ENCODE data around the gene ZNF281.

- TF ChIP-seq EZH2 (IDR thresholded peaks at IDR 0.05): no peak
- TF ChIP-seq CEBPB (IDR thresholded peaks at IDR 0.05; ENCODE audit: low read depth): no peak
- TF ChIP-seq SP1 (IDR thresholded peaks at IDR 0.05; ENCODE audit: low read depth): no peak
- TF ChIP-seq, protein P1, sequence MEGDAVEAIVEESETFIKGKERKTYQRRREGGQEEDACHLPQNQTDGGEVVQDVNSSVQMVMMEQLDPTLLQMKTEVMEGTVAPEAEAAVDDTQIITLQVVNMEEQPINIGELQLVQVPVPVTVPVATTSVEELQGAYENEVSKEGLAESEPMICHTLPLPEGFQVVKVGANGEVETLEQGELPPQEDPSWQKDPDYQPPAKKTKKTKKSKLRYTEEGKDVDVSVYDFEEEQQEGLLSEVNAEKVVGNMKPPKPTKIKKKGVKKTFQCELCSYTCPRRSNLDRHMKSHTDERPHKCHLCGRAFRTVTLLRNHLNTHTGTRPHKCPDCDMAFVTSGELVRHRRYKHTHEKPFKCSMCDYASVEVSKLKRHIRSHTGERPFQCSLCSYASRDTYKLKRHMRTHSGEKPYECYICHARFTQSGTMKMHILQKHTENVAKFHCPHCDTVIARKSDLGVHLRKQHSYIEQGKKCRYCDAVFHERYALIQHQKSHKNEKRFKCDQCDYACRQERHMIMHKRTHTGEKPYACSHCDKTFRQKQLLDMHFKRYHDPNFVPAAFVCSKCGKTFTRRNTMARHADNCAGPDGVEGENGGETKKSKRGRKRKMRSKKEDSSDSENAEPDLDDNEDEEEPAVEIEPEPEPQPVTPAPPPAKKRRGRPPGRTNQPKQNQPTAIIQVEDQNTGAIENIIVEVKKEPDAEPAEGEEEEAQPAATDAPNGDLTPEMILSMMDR (IDR thresholded peaks at IDR 0.05 in 2 of 3, conservative IDR thresholded peaks at IDR 0.05 in 1 of 3; ENCODE audit: borderline replicate concordance in 1 of 3, insufficient read depth in 1 of 3, low read depth in 2 of 3, low read length in 2 of 3): no peak
- no peak for TF ChIP-seq EZH2phosphoT487 (IDR thresholded peaks at IDR 0.05; ENCODE audit: borderline replicate concordance)
- TF ChIP-seq POLR2AphosphoS5 (IDR thresholded peaks at IDR 0.05; ENCODE audit: low read depth, low read length): no peak
- TF ChIP-seq, protein P2, sequence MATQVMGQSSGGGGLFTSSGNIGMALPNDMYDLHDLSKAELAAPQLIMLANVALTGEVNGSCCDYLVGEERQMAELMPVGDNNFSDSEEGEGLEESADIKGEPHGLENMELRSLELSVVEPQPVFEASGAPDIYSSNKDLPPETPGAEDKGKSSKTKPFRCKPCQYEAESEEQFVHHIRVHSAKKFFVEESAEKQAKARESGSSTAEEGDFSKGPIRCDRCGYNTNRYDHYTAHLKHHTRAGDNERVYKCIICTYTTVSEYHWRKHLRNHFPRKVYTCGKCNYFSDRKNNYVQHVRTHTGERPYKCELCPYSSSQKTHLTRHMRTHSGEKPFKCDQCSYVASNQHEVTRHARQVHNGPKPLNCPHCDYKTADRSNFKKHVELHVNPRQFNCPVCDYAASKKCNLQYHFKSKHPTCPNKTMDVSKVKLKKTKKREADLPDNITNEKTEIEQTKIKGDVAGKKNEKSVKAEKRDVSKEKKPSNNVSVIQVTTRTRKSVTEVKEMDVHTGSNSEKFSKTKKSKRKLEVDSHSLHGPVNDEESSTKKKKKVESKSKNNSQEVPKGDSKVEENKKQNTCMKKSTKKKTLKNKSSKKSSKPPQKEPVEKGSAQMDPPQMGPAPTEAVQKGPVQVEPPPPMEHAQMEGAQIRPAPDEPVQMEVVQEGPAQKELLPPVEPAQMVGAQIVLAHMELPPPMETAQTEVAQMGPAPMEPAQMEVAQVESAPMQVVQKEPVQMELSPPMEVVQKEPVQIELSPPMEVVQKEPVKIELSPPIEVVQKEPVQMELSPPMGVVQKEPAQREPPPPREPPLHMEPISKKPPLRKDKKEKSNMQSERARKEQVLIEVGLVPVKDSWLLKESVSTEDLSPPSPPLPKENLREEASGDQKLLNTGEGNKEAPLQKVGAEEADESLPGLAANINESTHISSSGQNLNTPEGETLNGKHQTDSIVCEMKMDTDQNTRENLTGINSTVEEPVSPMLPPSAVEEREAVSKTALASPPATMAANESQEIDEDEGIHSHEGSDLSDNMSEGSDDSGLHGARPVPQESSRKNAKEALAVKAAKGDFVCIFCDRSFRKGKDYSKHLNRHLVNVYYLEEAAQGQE (IDR thresholded peaks at IDR 0.05; ENCODE audit: low read depth): no peak
- no peak for TF ChIP-seq RAD21 (IDR thresholded peaks at IDR 0.05; ENCODE audit: low read depth)
- TF ChIP-seq POLR2A (IDR thresholded peaks at IDR 0.05; ENCODE audit: borderline replicate concordance, extremely low read depth, insufficient read depth, insufficient read length): no peak
- TF ChIP-seq, protein P3, sequence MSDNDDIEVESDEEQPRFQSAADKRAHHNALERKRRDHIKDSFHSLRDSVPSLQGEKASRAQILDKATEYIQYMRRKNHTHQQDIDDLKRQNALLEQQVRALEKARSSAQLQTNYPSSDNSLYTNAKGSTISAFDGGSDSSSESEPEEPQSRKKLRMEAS (IDR thresholded peaks at IDR 0.05): no peak
Observed at GRCh38 chr1:200426196-200426595, 16.4 kb upstream of the ZNF281 start.

All from HCT116 (cell line).